Liver (tissue), 9 donors: Measurements from ENCODE around the gene NOX4. TPM values are rescaled to one million over a fixed set of nuclear protein-coding genes. Genes with fewer than 3 reads are reported as not detected.
"Not testable (repeated sequence)": the region's sequence is repeated elsewhere in the genome, so short reads cannot be mapped to it uniquely, and the experiment has no call there.

Experiments used
- DNase-seq: peaks from one replicate; pipeline ENCODE4 v3.0.0-alpha.2; 2017; ENCODE audit warnings: low spot score
- H3K27ac ChIP-seq, 2 donors: one replicate each; pipeline ENCODE4 v1.7.0; 2013; ENCODE audit warnings: inconsistent platforms in 2 of 2, low read length in 2 of 2, control low read depth in 1 of 2, low read depth in 1 of 2, mild to moderate bottlenecking in 1 of 2
- H3K27me3 ChIP-seq, 4 donors: one replicate each; pipeline versions ENCODE4 v1.6.1 to v1.7.0; 2013; ENCODE audit warnings: low read length in 3 of 4, inconsistent platforms in 1 of 4, mild to moderate bottlenecking in 1 of 4, moderate library complexity in 1 of 4; ENCODE audit not compliant: control insufficient read depth in 4 of 4, insufficient read depth in 4 of 4
- H3K36me3 ChIP-seq, 4 donors: one replicate each; pipeline versions ENCODE4 v1.6.1 to v1.7.0; 2013; ENCODE audit warnings: low read length in 3 of 4, mild to moderate bottlenecking in 3 of 4, low read depth in 1 of 4, moderate library complexity in 1 of 4; ENCODE audit not compliant: control insufficient read depth in 4 of 4, insufficient read depth in 3 of 4
- H3K4me1 ChIP-seq, 4 donors: one replicate each; pipeline versions ENCODE4 v1.6.1 to v1.7.0; 2013; ENCODE audit warnings: low read length in 3 of 4, mild to moderate bottlenecking in 3 of 4, moderate library complexity in 1 of 4; ENCODE audit not compliant: control insufficient read depth in 4 of 4, insufficient read depth in 4 of 4
- H3K4me3 ChIP-seq, 3 donors: one replicate each; pipeline versions ENCODE4 v1.6.1 to v1.7.0; 2013; ENCODE audit warnings: low read length in 3 of 3, control low read depth in 1 of 3, low read depth in 1 of 3, mild to moderate bottlenecking in 1 of 3
- H3K9ac ChIP-seq, 2 donors: one replicate each; pipeline ENCODE4 v1.7.0; 2013; ENCODE audit warnings: low read length in 2 of 2, mild to moderate bottlenecking in 2 of 2, moderate library complexity in 2 of 2, control low read depth in 1 of 2, low read depth in 1 of 2
- H3K9me3 ChIP-seq, 4 donors: one replicate each; pipeline versions ENCODE4 v1.6.1 to v1.7.0; 2013; ENCODE audit warnings: low read length in 3 of 4; ENCODE audit not compliant: control insufficient read depth in 4 of 4
- EGR1 ChIP-seq, 2 donors: IDR thresholded peaks; 2 replicates each; pipeline ENCODE4 v1.6.1; 2016 to 2018; ENCODE audit warnings: antibody characterized with exemption in 2 of 2, low read depth in 2 of 2
- FOXA1 ChIP-seq: IDR thresholded peaks from 2 replicates; pipeline ENCODE4 v1.6.1; 2016; ENCODE audit warnings: antibody characterized with exemption
- FOXA2 ChIP-seq: IDR thresholded peaks from 2 replicates; pipeline ENCODE4 v1.6.1; 2016; ENCODE audit warnings: antibody characterized with exemption
- GABPA ChIP-seq, 2 donors: IDR thresholded peaks in 1 of 2; conservative IDR thresholded peaks in 1 of 2; 2 replicates each; pipeline ENCODE4 v1.6.1; 2016; ENCODE audit warnings: antibody characterized with exemption in 2 of 2, mild to moderate bottlenecking in 1 of 2, moderate library complexity in 1 of 2
- HNF4A ChIP-seq, 2 donors: conservative IDR thresholded peaks; 2 replicates each; pipeline ENCODE4 v1.6.1; 2016; ENCODE audit warnings: antibody characterized with exemption in 2 of 2, mild to moderate bottlenecking in 2 of 2
- RAD21 ChIP-seq, 2 donors: IDR thresholded peaks; 2 replicates each; pipeline ENCODE4 v1.6.1; 2016; ENCODE audit warnings: antibody characterized with exemption in 2 of 2, mild to moderate bottlenecking in 2 of 2
- RXRA ChIP-seq, 2 donors: IDR thresholded peaks; 2 replicates each; pipeline ENCODE4 v1.6.1; 2017 to 2018; ENCODE audit warnings: antibody characterized with exemption in 2 of 2, mild to moderate bottlenecking in 1 of 2
- YY1 ChIP-seq: IDR thresholded peaks from 2 replicates; pipeline ENCODE4 v1.6.1; 2016; ENCODE audit warnings: antibody characterized with exemption, mild to moderate bottlenecking
- WGBS: extraction: QIAGEN DNeasy Blood & Tissue Kit; methylation state at CpG from one replicate; pipeline ENCODE4 v1.1.7; 2013; 5-methylcytosine and 5-hydroxymethylcytosine counted together
- polyA plus RNA-seq, 2 donors: library from polyadenylated mRNA; stranded (reverse) in 1 of 2; unstranded in 1 of 2; fragments of 200-250 nt in 1 of 2; fragments of >200 nt in 1 of 2; fragmentation: Nextera tagmentation in 1 of 2; extraction: Ambion mirVana in 1 of 2; gene quantifications; one replicate each; pipeline versions ENCODE4 v1.2.1 to v1.2.3, GENCODE V29; 2013 to 2015
- total RNA-seq, 2 donors: library from RNA; depleted of rRNA; stranded (reverse); fragments of >200 nt; gene quantifications; one replicate each; pipeline ENCODE4 v1.2.3, GENCODE V29; 2014
- TF ChIP-seq, protein P1 (sequence below): IDR thresholded peaks from 2 replicates; pipeline ENCODE4 v1.6.1; 2016; ENCODE audit warnings: antibody characterized with exemption, mild to moderate bottlenecking
- TF ChIP-seq, protein P2 (sequence below): IDR thresholded peaks from 2 replicates; pipeline ENCODE4 v1.6.1; 2016; ENCODE audit warnings: antibody characterized with exemption
- donor health status: healthy.
- donor health status: healthy.
- donor health status: healthy.
- donor health status: healthy.
- donor health status: healthy.

Gene NOX4
- total and polyA plus RNA-seq, 4 donors = 0.07 to 0.29 (median 0.19) TPM; not detected in 1

DNA sequence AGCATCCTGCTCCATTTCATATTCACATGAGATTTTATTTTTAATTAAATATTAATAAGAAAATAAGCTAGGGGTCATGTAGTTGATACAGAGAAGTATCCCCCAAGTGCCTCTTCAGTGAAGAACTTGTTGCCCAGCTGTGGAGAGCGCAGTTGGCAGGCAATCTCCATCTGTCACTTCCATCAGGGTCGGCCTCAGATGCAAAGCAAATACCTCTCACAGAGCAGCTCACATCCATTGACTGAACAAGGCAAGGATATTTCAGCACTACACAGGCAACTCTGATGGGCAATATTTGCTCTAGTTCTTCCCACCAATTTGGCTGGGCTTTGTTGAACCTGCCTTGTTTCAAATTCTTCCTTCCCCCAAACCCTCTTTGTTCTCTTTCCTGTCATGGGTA, 129.4 kb downstream of the NOX4 start:
- no peak overlapping the region for H3K9ac ChIP-seq
- DNase-seq = no peak
- H3K4me3 ChIP-seq = no peak overlapping the region
- 91% methylated on average over 2 of the region's 2 CpGs for WGBS
- H3K36me3 ChIP-seq = no peaks in the 10 kb centered on the region
- H3K27ac ChIP-seq = no peak overlapping the region
- no peaks in the 10 kb centered on the region for H3K4me1 ChIP-seq
- H3K27me3 ChIP-seq = no peaks in the 10 kb centered on the region
- no peak for TF ChIP-seq GABPA (IDR thresholded peaks at IDR 0.05 in 1 of 2, conservative IDR thresholded peaks at IDR 0.05 in 1 of 2)
- H3K9me3 ChIP-seq = no peaks in the 10 kb centered on the region

DNA sequence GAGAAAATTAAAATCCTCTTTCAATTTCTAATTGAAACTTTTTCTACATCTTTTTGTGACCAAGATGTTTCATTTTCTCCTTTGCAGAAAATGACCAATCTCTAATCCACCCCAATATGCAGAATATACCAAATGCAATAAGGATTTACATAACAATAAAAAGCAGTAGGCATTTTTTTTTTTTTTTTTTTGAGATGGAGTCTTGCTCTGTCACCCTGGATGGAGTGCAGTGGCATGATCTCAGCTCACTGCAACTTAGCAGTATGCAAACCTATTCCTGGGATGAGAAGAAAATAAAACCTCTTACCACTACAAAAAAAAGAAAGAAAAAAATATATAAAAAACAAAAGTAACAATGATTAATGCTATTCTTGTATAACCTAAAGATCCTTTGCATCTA, 132.0 kb downstream of the NOX4 start:
- H3K27ac ChIP-seq, H3K4me3 ChIP-seq, H3K4me1 ChIP-seq, H3K36me3 ChIP-seq, DNase-seq, H3K27me3 ChIP-seq, H3K9ac ChIP-seq, H3K9me3 ChIP-seq: not testable (repeated sequence)

DNA sequence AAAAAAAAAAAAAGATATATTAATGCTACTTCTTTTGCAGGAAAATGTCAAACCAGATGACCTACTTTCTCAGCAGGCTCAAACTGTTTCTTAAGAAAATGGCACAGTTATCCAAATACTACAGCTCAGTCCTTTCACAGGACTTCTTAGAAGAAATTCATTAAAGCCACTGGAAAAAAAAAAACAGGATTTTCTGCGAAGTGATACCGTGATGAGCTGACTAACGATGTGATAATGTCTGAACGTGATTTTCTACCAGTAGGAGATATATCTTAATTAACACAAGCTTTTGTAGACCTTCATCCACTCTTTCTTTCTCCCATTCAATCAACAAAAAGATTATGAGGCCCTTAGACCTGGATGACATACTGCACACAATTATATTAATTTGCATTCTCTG, 132.4 kb downstream of the NOX4 start:
- WGBS = 62% methylated on average over 4 of the region's 4 CpGs
- no peak for TF ChIP-seq EGR1 (IDR thresholded peaks at IDR 0.05; ENCODE audit: low read depth in 2 of 2)
- TF ChIP-seq, protein P1, sequence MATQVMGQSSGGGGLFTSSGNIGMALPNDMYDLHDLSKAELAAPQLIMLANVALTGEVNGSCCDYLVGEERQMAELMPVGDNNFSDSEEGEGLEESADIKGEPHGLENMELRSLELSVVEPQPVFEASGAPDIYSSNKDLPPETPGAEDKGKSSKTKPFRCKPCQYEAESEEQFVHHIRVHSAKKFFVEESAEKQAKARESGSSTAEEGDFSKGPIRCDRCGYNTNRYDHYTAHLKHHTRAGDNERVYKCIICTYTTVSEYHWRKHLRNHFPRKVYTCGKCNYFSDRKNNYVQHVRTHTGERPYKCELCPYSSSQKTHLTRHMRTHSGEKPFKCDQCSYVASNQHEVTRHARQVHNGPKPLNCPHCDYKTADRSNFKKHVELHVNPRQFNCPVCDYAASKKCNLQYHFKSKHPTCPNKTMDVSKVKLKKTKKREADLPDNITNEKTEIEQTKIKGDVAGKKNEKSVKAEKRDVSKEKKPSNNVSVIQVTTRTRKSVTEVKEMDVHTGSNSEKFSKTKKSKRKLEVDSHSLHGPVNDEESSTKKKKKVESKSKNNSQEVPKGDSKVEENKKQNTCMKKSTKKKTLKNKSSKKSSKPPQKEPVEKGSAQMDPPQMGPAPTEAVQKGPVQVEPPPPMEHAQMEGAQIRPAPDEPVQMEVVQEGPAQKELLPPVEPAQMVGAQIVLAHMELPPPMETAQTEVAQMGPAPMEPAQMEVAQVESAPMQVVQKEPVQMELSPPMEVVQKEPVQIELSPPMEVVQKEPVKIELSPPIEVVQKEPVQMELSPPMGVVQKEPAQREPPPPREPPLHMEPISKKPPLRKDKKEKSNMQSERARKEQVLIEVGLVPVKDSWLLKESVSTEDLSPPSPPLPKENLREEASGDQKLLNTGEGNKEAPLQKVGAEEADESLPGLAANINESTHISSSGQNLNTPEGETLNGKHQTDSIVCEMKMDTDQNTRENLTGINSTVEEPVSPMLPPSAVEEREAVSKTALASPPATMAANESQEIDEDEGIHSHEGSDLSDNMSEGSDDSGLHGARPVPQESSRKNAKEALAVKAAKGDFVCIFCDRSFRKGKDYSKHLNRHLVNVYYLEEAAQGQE = no peak
- H3K9me3 ChIP-seq = no peaks in the 10 kb centered on the region

DNA sequence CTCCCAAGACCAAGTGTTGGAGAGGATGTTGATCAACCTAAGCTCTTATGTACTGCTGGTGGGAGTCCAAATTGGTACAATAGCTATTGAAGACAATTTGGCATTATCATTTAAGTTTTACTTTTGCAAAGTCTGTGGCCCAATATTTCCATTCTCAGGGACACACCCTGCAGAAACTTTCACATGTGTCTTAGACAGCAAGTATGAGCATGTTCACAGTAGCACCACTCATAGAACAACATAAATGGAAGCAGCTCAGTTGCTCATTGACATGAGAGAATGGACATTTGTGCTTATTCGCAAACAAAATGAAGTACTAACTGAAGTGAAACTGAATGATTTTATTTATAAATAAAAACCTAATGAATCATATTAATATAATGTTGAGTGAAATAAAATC, 135.5 kb downstream of the NOX4 start:
- no peaks in the 10 kb centered on the region for H3K27me3 ChIP-seq
- no peak for DNase-seq
- 96% methylated on average over 1 of the region's 1 CpG for WGBS
- no peak overlapping the region for H3K4me3 ChIP-seq
- no peak overlapping the region for H3K9ac ChIP-seq
- no peak overlapping the region for H3K27ac ChIP-seq
- no peaks in the 10 kb centered on the region for H3K9me3 ChIP-seq
- H3K4me1 ChIP-seq = no peaks in the 10 kb centered on the region
- TF ChIP-seq FOXA2 = no peak
- TF ChIP-seq YY1 = no peak
- no peak for TF ChIP-seq RAD21 (IDR thresholded peaks at IDR 0.05)
- TF ChIP-seq, protein P2, sequence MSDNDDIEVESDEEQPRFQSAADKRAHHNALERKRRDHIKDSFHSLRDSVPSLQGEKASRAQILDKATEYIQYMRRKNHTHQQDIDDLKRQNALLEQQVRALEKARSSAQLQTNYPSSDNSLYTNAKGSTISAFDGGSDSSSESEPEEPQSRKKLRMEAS = no peak
- TF ChIP-seq HNF4A (conservative IDR thresholded peaks at IDR 0.05) = no peak
- no peak for TF ChIP-seq RXRA (IDR thresholded peaks at IDR 0.05)
- TF ChIP-seq FOXA1 = no peak
- H3K36me3 ChIP-seq = no peaks in the 10 kb centered on the region

More for the DNA sequence above, 132.4 kb downstream of the NOX4 start:
- no peaks in the 10 kb centered on the region for H3K36me3 ChIP-seq
- no peak overlapping the region for H3K9ac ChIP-seq
- no peak overlapping the region for H3K4me3 ChIP-seq
- no peaks in the 10 kb centered on the region for H3K27me3 ChIP-seq
- H3K27ac ChIP-seq = no peak overlapping the region
- no peaks in the 10 kb centered on the region for H3K4me1 ChIP-seq
- DNase-seq = no peak

DNA sequence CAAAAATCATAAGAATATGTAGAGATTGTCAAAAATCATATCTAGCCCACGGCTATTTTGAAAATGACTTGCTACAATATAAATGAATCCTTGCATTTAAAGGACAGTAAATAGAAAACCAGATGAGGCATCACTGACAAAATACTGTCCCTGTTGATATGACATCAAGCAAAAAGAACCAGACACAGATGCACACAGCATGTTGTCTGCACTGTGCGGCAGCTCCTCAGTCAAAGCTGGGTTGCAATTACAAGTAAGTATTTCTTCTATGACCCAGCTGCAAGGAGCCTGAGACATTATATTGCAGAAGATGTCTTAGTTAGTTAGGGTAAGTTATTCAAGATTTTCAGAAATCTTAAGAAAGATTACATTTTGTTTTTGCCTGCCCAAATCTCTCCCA, 136.7 kb downstream of the NOX4 start:
- H3K9ac ChIP-seq, H3K4me1 ChIP-seq, H3K9me3 ChIP-seq, H3K27ac ChIP-seq, H3K36me3 ChIP-seq, DNase-seq, H3K27me3 ChIP-seq, H3K4me3 ChIP-seq: not testable (repeated sequence)
- WGBS = 97% methylated on average over 2 of the region's 2 CpGs
